MCF 10A (cell line): ENCODE data around the gene TBK1. TPM values are rescaled to one million over a fixed set of nuclear protein-coding genes. Genes with fewer than 3 reads are reported as not detected.

Experiments used
- BruUV-seq: library from RNA; stranded (reverse); fragments of 400-500 nt; replicated peaks from 2 replicates; lab custom pipeline; 2021; lab: Mats Ljungman, UMichigan
- CTCF ChIA-PET: fragments of 300-600 bp; sonication (Branson Sonifier 250); formaldehyde crosslinking; extraction: SDS; loops from one replicate; lab custom pipeline; 2021; ENCODE audit warnings: antibody characterized with exemption, inconsistent platforms; lab: Yijun Ruan, JAX
- POLR2A ChIA-PET: fragments of 300-600, 350-650 bp; sonication (Branson Sonifier 250); formaldehyde crosslinking; extraction: SDS; loops from one replicate; lab custom pipeline; 2020; ENCODE audit warnings: antibody characterized with exemption, inconsistent platforms; lab: Yijun Ruan, JAX
- DNase-seq: peaks from one replicate; pipeline ENCODE4 v3.0.0-alpha.2; 2018; ENCODE audit not compliant: unreplicated experiment
- H3K27ac Mint-ChIP-seq: one replicate; pipeline ENCODE4 v1.8.0; 2022; ENCODE audit warnings: mild to moderate bottlenecking, low read depth, mixed read lengths; ENCODE audit not compliant: unreplicated experiment
- H3K27me3 Mint-ChIP-seq: one replicate; pipeline ENCODE4 v1.8.0; 2022; ENCODE audit warnings: mixed read lengths; ENCODE audit not compliant: insufficient read depth, unreplicated experiment
- H3K36me3 Mint-ChIP-seq: one replicate; pipeline ENCODE4 v1.8.0; 2022; ENCODE audit warnings: mild to moderate bottlenecking, moderate library complexity, mixed read lengths; ENCODE audit not compliant: insufficient read depth, unreplicated experiment
- H3K4me1 Mint-ChIP-seq: one replicate; pipeline ENCODE4 v1.8.0; 2022; ENCODE audit warnings: mixed read lengths; ENCODE audit not compliant: insufficient read depth, unreplicated experiment
- H3K4me3 Mint-ChIP-seq: one replicate; pipeline ENCODE4 v1.8.0; 2022; ENCODE audit warnings: mild to moderate bottlenecking, moderate library complexity, mixed read lengths; ENCODE audit not compliant: unreplicated experiment
- H3K9me3 Mint-ChIP-seq: one replicate; pipeline ENCODE4 v1.8.0; 2022; ENCODE audit warnings: mixed read lengths; ENCODE audit not compliant: unreplicated experiment
- CTCF ChIP-seq: fragments of 200-600 bp; IDR thresholded peaks from one replicate; pipeline ENCODE4 v1.8.0; 2022; ENCODE audit warnings: antibody characterized with exemption, mild to moderate bottlenecking; ENCODE audit not compliant: unreplicated experiment
- intact Hi-C: fragments of 100-400 bp; cut with micrococcal nuclease; formaldehyde crosslinking; loops from 2 replicates; pipeline ENCODE4 v1.14.1; 2022
- total RNA-seq: library from RNA; stranded (reverse); gene quantifications from 2 replicates; pipeline ENCODE4 v1.2.3, GENCODE V29; 2022

The TBK1 gene
- total RNA-seq, 1 experiment from 2014 or later: 23.0 TPM

GRCh38 chr12:64501486-64501885 is 49.6 kb downstream of the TBK1 start:
- H3K4me3 Mint-ChIP-seq: no peak overlapping the region
- intact Hi-C loops: no loop called here
- no peaks in the 10 kb centered on the region for H3K27me3 Mint-ChIP-seq
- no peaks in the 10 kb centered on the region for H3K9me3 Mint-ChIP-seq
- DNase-seq: no peak
- POLR2A ChIA-PET: no interaction called here
- BruUV-seq: TSS peak; percentile 48
- CTCF ChIA-PET: no interaction called here
- no peak overlapping the region for H3K27ac Mint-ChIP-seq
- no peak for TF ChIP-seq CTCF
- H3K4me1 Mint-ChIP-seq: no peaks in the 10 kb centered on the region
- peaks cover 71% of the 10 kb centered on the region for H3K36me3 Mint-ChIP-seq

- no peaks in the 10 kb centered on the region for H3K4me1 Mint-ChIP-seq
These were observed 55.0 kb downstream of the TBK1 start for GRCh38 chr12:64506955-64507354.

GRCh38 chr12:64510667-64511066 is 58.7 kb downstream of the TBK1 start:
- no peaks in the 10 kb centered on the region for H3K36me3 Mint-ChIP-seq
- BruUV-seq: no TSS peak
- H3K27ac Mint-ChIP-seq: no peak overlapping the region
- H3K9me3 Mint-ChIP-seq: no peaks in the 10 kb centered on the region
- intact Hi-C loops: no loop called here
- no peaks in the 10 kb centered on the region for H3K27me3 Mint-ChIP-seq
- POLR2A ChIA-PET: no interaction called here
- no peak for TF ChIP-seq CTCF
- no peak overlapping the region for H3K4me3 Mint-ChIP-seq
- no peak for DNase-seq
- CTCF ChIA-PET: interaction anchor here (0.6 kb wide), 1 partner anchor 13 kb away, joined by 3 read pairs; no protein-coding TSS in a partner anchor
- no peaks in the 10 kb centered on the region for H3K4me1 Mint-ChIP-seq

More at GRCh38 chr12:64506955-64507354, 55.0 kb downstream of the TBK1 start:
- DNase-seq: no peak
- no peak overlapping the region for H3K27ac Mint-ChIP-seq
- POLR2A ChIA-PET: no interaction called here
- no peaks in the 10 kb centered on the region for H3K27me3 Mint-ChIP-seq
- intact Hi-C loops: no loop called here
- CTCF ChIA-PET: interaction anchor here (0.8 to 1.1 kb wide), 2 partner anchors 12 to 1466 kb away, joined by 3 read pairs; no protein-coding TSS in a partner anchor
- H3K4me3 Mint-ChIP-seq: no peak overlapping the region
- no peak for TF ChIP-seq CTCF
- no peaks in the 10 kb centered on the region for H3K9me3 Mint-ChIP-seq
- H3K36me3 Mint-ChIP-seq: peaks cover 16% of the 10 kb centered on the region
- no TSS peak for BruUV-seq

- CTCF ChIA-PET: interaction anchor here (1.1 kb wide), 1 partner anchor 12 kb away, joined by 3 read pairs; no protein-coding TSS in a partner anchor
- intact Hi-C loops: no loop called here
These were observed 66.5 kb downstream of the TBK1 start for GRCh38 chr12:64518396-64518795.

More at GRCh38 chr12:64518396-64518795, 66.5 kb downstream of the TBK1 start:
- Mint-ChIP-seq H3K27ac (no peak overlapping the region), H3K9me3 (no peaks in the 10 kb centered on the region), H3K27me3 (no peaks in the 10 kb centered on the region), H3K4me1 (peaks cover 6% of the 10 kb centered on the region), H3K4me3 (no peak overlapping the region), H3K36me3 (no peaks in the 10 kb centered on the region)
- no peak for TF ChIP-seq CTCF
- no peak for DNase-seq
- no TSS peak for BruUV-seq
- POLR2A ChIA-PET: no interaction called here
